GM21825 (cell line): ENCODE results near the gene CYCS.
"Not testable (repeated sequence)": the region's sequence is repeated elsewhere in the genome, so short reads cannot be mapped to it uniquely, and the experiment has no call there.

ENCODE experiments used
- ATAC-seq: cut with Tn5 transposase; IDR thresholded peaks from one replicate; pipeline ENCODE4 v1.9.1; 2021; ENCODE audit warnings: mild to moderate bottlenecking, moderate library complexity; ENCODE audit not compliant: unreplicated experiment

The CYCS gene

GRCh38 chr7:25125137-25125946 lies at the start of gene CYCS:
Gene CYCS, minus strand, starts transcription at chr7:25125260. Its CDS starts 1,141 bp downstream, at chr7:25124119.
- peak; percentile 95 for ATAC-seq

GRCh38 chr7:25173184-25173583 lies 48.1 kb upstream of the CYCS start:
- ATAC-seq = no peak

GRCh38 chr7:25171516-25171915 lies 46.5 kb upstream of the CYCS start:
- ATAC-seq = no peak

GRCh38 chr7:25171071-25171470 lies 46.0 kb upstream of the CYCS start:
- no peak for ATAC-seq

DNA sequence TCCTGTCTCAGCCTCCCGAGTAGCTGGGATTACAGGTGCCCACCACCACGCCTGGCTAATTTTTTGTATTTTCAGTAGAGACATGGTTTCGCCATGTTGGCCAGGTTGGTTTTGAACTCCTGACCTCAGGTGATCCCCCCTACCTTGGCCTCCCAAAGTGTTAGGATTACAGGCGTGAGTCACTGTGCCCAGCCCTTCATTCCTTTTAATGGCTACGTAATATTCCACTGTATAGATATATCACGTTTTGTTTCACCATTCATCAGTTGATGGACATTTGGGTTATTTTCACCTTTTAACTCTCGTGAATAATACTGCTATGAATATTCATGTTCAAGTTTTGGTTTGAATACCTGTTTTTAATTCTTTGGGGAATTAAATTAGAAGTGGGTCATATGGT lies 44.6 kb upstream of the CYCS start:
- ATAC-seq = no peak

- ATAC-seq = no peak
These were observed 43.1 kb upstream of the CYCS start for GRCh38 chr7:25168145-25168544.

DNA sequence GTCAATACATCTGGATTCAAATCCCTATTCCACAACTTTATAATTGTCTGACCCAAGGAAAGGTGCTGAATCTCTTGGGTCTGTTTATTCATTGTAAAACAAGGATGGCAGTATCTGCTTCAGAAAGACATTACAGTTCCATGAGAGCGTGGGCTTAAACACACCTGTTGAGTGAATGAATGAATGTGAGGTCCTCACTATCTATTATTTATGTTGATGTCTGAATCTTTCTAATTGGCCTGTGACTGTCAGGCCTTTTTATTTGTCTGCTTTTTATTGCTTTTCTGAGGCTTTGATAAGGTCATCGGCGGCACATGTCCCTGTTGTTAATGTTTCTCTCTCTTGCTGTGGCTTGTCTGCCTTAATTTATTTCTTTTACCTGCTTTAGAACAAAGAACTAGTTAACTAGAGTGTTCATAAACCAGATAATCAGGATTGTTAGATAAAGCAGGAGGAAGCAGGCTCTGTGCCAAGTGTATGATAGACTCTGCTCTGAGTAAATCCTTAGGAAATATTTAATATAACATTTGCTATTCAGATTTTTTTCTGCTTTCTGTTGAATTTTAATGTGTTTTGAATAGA lies 42.3 kb upstream of the CYCS start:
- no peak for ATAC-seq

DNA sequence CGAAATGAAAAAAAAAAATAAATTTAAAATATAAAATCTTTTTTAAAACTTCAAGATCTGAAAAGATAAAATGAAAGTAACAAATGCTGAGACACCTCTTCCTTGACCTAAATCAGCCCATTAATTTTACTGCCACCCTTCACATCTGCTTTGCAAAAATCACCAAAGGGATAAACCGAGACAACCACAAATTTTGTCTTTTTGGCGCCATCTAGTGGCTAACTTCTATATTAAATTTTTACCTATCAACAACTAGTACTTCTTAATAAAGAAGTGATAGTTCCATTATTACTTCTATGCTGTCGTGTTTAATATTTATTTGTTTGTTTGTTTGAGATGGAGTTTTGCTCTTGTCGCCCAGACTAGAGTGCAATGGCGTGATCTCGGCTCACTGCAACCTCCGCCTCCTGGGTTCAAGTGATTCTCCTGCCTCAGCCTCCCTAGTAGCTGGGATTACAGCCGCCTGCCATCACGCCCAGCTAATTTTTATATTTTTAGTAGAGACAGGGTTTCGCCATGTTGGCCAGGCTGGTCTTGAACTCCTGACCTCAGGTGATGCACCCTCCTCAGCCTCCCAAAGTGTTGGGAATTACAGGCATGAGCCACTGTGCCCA lies 35.0 kb upstream of the CYCS start:
- not testable (repeated sequence) for ATAC-seq

DNA sequence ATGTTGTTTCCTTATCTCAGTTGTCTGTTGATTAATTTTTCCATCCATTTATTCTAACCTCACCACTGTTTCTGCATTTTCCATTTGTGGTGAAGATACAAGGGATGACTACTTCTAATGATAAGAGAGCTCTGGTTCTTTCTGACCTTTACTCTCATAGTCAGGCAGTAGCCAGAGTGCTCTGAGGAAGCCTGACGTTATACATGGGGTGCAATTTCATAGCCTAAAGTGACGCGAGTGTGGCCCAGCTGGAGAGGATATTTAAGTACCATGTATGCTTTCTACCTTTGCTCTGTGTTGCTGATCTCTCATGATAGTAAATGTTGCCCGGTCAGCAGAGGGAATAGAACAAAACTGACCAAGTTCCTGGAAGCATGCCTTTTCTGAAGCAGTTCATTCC lies 33.9 kb upstream of the CYCS start:
- no peak for ATAC-seq

DNA sequence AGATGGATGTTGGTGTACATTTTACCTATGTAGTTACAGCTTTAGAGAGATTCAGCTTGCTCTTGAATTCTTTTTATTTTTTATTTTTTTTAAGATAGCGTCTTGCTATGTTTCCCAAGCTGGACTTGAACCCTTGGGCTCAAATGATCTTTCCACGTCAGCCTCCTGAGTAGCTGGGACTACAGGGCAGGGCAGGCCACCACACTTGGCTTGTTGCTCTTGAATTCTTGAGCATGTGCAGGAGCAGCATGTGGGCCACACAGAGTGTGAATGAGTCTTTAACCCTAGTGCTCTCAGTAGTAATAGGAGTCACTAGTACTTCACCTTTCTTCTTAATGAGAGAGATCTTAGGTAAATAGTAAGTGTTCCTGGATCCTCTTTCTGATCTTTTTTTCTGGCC lies 26.7 kb upstream of the CYCS start:
- no peak for ATAC-seq

DNA sequence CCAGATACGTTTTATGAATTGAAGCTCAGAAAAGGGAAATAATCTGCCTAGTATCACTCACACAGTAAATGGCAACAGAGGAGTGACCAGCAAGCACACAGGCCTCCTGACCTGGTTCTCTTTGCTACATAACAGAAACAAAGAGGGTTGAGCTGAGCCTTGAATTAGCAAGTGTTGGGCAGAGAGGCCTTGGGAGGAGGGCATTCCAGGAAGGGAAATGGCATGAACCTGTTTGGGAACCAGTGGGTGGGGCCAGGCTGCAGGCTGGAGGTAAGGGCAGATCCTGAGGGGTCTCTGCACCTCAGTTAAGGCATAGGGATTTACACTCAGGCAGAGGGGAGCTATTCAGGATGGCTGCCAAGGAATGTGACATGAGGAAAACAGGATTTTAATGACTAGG lies 24.8 kb upstream of the CYCS start:
- ATAC-seq = no peak

GRCh38 chr7:25148772-25149575 lies 23.9 kb upstream of the CYCS start:
- ATAC-seq = no peak

DNA sequence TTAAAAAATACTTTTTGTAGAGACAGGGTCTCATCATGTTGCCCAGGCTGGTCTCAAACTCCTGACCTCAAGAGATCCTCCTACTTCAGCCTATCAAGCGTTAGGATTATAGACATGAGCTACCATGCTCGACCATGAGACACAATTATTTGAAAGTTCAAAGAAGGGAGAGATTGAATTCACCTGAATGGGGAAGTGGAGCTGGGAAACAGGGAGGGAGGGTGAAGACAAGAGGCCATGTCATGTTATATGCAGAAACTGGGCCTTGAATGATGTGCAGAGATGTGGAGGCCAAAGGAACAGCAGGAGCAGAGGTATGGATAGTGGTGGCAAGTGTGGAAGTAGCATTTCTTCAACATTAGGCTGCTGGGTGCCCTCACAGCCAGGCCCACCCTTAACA lies 18.7 kb upstream of the CYCS start:
- ATAC-seq = no peak

DNA sequence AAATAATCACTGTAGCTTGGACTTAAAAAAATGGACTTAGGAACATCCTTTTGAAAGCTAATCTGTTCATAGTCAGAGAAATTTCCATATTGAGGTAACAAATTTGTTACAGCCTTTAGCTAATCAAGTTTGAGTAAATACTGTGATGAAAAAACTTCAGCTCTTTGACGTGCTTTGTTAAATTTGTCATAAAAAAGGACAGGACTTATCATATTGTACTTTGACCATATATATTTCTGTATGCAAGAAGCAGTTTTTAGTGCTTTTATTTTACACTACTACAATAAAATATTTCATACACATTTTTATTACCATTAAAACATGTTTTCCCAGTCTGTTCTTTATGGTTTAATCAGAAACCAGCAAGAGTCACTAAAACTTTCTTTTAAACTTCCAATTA lies 14.5 kb upstream of the CYCS start:
- no peak for ATAC-seq

GRCh38 chr7:25134358-25135010 lies 9.4 kb upstream of the CYCS start:
- ATAC-seq = no peak

GRCh38 chr7:25132430-25132829 lies 7.4 kb upstream of the CYCS start:
- ATAC-seq = no peak

- ATAC-seq = no peak
These were observed 1.7 kb upstream of the CYCS start for GRCh38 chr7:25126751-25127150.

DNA sequence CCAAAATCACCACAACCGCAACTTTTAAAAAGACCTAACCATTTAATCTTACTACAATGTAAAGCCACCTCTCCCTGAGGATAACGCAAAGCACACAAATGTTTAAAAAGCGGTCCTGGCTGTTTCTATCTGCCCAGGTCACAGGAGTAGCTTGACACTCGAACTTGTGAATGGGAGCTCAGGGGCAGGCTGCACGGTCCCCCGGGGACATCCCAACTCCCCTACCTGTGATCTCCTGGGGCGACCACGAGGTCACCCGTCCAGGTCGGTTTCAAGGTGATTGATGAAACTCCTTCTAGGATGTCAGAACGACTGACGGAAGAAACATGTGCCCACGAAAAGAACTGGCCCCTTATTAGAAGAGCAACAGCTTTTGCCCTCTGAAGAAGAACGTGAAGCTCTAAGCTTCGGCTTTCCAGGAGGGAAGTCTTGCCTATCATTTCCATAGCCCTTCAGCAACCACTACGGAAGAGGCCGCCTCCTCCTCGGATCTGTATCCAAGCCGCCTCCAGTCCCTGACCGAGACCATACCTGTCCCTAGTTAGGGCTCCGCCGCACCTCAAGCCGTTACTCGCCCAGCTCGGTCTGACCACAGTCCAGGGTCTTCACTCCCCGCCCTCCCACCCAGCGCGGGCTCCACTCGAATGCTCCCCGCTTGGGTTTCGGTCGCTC lies 459 bp downstream of the CYCS start:
- peak; percentile 13 for ATAC-seq

GRCh38 chr7:25122373-25122772 lies 2.7 kb downstream of the CYCS start:
- no peak for ATAC-seq

GRCh38 chr7:25121599-25121998 lies 3.5 kb downstream of the CYCS start:
- no peak for ATAC-seq
